SK-N-SH (cell line): ENCODE data around the gene PHAF1.

Source experiments
- RAD21 ChIP-seq: IDR thresholded peaks from 2 replicates; pipeline ENCODE4 v1.6.1; 2012; ENCODE audit warnings: mild to moderate bottlenecking, low read length
- TF ChIP-seq, protein P1 (sequence below): fragments of 200-600 bp; sonication (generic); IDR thresholded peaks from 2 replicates; pipeline ENCODE4 v1.6.1; 2017; ENCODE audit warnings: antibody characterized with exemption, mild to moderate bottlenecking, moderate library complexity

DNA sequence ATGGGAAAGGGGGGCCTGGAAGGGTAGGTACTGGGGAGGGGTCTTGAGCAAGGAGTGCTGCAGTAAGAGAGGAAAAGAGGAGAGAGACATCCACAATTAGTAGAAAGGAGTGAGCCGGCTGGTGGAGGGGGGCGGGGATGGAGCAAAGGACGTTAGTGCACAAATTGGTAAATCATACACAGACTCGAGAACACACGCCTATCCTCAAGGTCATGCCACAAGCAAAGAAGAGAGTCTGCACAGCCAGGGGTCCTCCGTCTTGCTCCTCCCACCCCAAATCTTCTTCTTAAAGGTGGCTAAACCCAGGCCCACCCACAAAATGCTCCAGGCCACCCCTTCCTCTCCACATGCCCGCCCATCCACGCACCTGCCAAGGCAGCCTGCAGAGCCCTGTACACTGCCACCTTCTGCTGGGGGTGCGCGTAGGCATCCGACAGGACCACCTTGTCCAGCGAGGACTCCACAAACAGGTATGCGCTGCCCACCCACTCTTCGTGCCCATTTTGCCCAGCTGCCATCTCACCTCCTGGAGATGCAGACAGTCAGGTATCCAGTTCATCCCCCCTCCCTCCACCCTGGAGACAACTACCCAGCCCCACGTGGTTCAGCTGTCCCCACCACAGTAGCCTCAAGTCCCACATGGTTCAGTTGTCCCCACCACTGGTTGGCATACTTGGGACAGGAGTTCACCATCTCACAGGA, 46.6 kb downstream of the PHAF1 start:
- no peak for TF ChIP-seq RAD21
- TF ChIP-seq, protein P1, sequence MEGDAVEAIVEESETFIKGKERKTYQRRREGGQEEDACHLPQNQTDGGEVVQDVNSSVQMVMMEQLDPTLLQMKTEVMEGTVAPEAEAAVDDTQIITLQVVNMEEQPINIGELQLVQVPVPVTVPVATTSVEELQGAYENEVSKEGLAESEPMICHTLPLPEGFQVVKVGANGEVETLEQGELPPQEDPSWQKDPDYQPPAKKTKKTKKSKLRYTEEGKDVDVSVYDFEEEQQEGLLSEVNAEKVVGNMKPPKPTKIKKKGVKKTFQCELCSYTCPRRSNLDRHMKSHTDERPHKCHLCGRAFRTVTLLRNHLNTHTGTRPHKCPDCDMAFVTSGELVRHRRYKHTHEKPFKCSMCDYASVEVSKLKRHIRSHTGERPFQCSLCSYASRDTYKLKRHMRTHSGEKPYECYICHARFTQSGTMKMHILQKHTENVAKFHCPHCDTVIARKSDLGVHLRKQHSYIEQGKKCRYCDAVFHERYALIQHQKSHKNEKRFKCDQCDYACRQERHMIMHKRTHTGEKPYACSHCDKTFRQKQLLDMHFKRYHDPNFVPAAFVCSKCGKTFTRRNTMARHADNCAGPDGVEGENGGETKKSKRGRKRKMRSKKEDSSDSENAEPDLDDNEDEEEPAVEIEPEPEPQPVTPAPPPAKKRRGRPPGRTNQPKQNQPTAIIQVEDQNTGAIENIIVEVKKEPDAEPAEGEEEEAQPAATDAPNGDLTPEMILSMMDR = no peak
